KOPT-K1 (cell line): ENCODE measurements around the gene HACD1.

Source experiments
- H3K27ac ChIP-seq: fragments of 200-600 bp; sonication (generic); 2 replicates; pipeline ENCODE4 v1.5.1; 2016; ENCODE audit warnings: antibody characterized with exemption, mild to moderate bottlenecking, low read depth, low read length; ENCODE audit not compliant: poor library complexity, severe bottlenecking
- H3K36me3 ChIP-seq: fragments of 200-600 bp; sonication (generic); 2 replicates; pipeline ENCODE4 v1.5.1; 2017; ENCODE audit warnings: antibody characterized with exemption, mild to moderate bottlenecking, low read length, moderate library complexity; ENCODE audit not compliant: insufficient read depth
- H3K9me3 ChIP-seq: fragments of 200-600 bp; sonication (generic); 2 replicates; pipeline ENCODE4 v1.5.1; 2017; ENCODE audit warnings: antibody characterized with exemption, low read length, mild to moderate bottlenecking; ENCODE audit not compliant: insufficient read depth, poor library complexity, severe bottlenecking

HACD1 gene

DNA sequence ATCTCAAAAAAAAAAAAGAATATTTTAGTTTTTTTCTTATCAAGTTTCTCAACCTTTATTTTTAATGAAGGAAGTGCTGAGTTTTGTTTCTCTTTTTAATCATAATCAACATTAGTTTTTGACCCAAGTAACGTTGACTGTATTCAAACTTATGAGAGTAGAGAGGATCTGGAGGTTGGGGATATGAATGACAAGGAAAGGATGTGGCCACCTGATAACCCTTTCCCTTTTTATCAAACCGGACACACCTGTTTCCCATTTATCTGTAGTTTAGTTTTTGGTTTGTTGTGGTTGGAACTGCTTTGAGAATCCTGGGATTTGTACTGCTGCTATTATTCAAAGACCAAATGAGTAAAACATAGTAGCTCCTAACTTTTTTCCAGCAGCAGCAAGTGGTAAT is 38.6 kb downstream of the HACD1 start:
- Histone ChIP-seq H3K27ac (no peak overlapping the region), H3K36me3 (no peaks in the 10 kb centered on the region), H3K9me3 (no peaks in the 10 kb centered on the region)

DNA sequence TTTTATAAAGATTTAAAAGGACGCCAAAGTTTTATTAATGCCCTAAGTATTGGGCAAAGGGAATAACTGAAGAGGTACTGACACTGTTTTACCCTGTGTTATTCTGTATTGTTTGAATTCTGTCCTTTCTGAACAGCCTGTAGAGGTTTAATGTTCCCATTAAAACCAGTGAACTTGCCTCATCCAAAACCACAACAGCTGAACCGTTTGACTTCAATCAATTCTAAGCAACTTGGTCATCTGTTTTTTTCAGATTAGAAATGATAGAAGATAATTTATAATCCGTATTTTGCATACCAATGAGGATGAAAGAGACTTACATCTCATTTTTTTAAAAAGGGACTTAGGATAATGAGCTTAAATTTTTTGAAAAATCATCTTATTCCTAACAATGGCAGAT is 40.4 kb downstream of the HACD1 start:
- H3K36me3 ChIP-seq = no peaks in the 10 kb centered on the region
- no peaks in the 10 kb centered on the region for H3K9me3 ChIP-seq
- no peak overlapping the region for H3K27ac ChIP-seq

DNA sequence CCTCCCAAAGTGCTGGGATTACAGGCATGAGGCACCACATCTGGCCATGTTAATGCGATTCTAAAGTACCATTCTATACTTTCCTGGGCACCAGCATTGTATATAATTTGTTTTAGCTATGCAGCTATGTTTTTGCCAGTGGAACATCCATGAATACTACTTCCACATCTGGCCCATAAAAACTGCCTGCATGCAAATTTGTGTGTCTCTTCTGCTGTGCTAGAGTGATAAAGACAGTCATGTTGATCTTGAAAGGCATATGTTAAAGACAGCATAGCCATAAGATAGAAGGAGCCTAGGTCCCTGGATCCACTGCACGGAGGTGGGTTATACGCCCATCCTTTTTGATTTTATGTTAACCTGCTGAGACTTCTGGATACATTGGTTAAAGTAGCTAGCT is 52.3 kb downstream of the HACD1 start:
- Histone ChIP-seq H3K36me3 (no peaks in the 10 kb centered on the region), H3K9me3 (no peaks in the 10 kb centered on the region), H3K27ac (no peak overlapping the region)

DNA sequence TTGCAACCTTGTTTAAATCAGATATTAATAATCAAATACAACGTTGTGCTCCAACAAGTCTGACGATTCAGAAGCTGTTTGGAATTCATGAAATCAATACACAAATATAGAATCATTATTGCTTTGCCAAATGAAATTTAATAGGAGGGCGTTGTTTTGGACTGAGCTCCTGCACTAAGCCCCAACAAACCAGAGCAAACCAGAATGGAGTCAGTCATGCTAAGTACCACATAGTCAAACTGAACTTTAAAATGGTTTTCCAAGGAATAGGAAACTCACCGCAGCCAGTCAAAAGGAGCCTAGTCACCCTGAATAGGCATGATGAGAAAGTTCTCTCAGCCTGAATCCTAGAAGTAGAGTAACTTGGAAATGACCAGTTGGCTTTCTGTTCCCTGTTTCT is 53.7 kb downstream of the HACD1 start:
- Histone ChIP-seq H3K9me3 (no peaks in the 10 kb centered on the region), H3K36me3 (no peaks in the 10 kb centered on the region), H3K27ac (no peak overlapping the region)

DNA sequence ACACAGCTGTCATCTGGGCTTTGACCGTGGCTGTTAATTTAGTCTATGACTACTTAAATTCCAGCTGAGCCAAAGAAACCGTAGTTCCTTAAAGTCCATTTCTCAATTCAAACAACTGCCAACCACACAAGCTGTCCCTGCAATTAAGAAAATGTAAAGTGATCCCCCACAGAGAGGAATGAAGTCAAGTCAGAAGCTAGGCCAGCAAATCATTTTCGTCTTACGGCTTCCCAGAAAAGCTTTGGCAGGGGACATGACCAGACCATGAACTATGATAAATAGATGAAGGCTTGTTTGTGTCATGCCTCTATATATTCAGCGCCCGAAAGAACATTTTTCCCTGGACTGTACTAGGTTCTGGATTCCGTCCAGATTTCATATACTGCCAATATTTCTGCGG is 54.6 kb downstream of the HACD1 start:
- no peak overlapping the region for H3K27ac ChIP-seq
- no peaks in the 10 kb centered on the region for H3K36me3 ChIP-seq
- H3K9me3 ChIP-seq = no peaks in the 10 kb centered on the region

DNA sequence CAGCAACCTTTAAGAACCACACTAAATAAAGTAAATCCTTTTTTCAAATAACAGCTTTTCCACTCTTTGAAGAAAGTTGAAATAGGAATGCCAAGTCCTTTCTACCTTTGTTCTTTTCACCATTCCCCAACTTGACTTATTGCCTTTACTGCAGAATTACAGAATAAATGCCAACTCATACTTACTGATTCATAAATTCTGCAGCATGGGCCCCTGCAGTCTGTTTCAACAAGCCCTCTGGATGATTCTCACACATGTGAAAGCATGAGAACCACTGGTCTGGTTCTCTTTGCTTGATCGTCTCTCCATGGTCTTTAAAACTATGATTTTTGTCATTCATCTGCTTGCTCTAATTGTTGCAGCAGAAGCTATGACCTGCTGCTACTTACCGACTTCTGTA is 56.1 kb downstream of the HACD1 start:
- Histone ChIP-seq H3K27ac (no peak overlapping the region), H3K36me3 (no peaks in the 10 kb centered on the region), H3K9me3 (no peaks in the 10 kb centered on the region)

DNA sequence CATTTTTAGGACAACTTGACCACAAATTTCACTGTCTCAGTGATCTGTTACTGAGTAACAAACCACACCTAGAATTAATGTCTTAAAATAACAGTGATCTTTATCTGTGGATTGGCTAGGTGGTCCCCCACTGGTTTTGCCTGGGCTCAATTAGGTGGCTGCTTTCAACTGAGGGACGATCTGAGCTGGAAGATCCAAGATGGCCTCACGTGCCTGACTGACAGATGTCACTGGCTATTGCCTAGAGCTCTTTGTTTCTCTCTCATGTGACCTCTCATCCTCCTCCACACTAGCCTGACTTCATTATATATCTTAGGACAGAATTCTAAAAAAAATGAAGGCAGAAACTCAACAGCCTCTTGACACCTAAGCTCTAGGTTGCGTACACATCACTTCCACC is 59.7 kb downstream of the HACD1 start:
- Histone ChIP-seq H3K27ac (no peak overlapping the region), H3K36me3 (no peaks in the 10 kb centered on the region), H3K9me3 (no peaks in the 10 kb centered on the region)

DNA sequence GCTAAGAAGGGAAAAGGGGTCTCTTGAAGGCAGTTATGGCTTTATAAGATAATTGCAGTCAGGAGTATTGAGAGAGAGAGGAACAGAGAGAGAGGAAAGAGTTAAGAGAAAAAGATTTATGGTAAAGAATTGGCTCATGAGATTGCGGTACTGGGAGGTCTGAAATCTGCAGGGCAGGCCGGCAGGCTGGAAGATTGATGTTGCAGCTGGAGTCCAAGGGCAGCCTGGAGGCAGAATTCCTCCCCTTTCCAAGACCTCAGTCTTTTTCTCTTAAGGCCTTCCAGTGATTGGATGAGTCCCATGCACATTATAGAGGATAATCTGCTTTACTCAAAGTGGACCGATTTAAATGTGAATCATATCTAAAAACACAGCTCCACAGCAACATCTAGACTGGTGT is 68.4 kb downstream of the HACD1 start:
- no peak overlapping the region for H3K27ac ChIP-seq
- H3K36me3 ChIP-seq = no peaks in the 10 kb centered on the region
- H3K9me3 ChIP-seq = peaks cover under 1% of the 10 kb centered on the region

DNA sequence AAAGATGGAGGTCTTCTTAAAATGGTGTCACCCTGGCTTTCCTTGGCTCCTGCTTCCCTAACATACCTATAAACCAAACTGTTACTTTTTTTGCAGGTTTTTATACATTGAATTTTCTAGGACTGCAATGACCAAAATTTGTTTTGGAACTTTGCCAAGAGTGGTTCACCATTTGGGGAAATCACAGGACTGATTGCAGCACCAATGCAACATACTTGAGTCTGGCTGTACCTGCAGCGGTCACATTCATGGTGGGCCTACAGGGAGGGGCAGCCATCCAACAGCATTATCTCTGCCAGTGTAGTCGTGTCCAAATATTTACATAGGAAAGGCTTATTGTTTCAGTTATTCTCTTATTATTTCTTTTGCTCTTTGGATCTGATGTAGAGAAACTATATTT is 69.0 kb downstream of the HACD1 start:
- Histone ChIP-seq H3K9me3 (peaks cover 3% of the 10 kb centered on the region), H3K27ac (no peak overlapping the region), H3K36me3 (no peaks in the 10 kb centered on the region)

DNA sequence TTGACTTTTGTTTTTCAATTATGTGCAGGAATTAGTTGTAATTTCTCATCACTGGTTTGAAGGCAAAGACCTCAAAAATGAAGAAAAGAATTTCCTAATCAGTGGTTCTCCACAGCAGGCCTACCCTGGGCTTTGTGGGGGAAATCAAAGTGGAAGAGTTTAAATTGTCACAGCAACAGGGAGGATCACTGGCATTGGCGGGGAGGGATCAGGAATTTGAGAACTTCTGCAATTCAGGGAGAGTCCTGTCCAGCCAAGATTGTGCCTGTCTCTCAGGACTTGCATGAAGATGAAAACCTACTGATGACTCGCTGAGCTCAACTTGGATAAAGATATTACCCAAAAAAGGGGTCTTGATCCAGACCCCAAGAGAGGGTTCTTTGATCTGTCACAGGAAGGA is 70.1 kb downstream of the HACD1 start:
- Histone ChIP-seq H3K27ac (no peak overlapping the region), H3K36me3 (no peaks in the 10 kb centered on the region), H3K9me3 (peaks cover 3% of the 10 kb centered on the region)

DNA sequence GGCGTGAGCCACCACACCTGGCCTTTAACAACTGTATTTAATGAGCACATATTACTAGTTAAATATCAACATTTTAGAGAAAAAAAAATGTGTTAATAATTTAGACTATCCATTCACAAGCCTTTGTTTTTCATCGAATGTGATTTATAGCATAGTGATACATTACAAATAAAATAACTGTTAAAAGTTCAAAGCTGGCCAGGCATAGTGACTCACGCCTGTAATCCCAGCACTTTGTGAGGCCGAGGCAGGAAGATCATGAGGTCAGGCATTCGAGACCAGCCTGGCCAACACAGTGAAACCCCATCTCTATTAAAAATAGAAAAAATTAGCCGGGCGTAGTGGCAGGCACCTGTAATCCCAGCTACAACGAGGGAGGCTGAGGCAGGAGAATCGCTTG is 72.7 kb downstream of the HACD1 start:
- Histone ChIP-seq H3K27ac (no peak overlapping the region), H3K9me3 (peaks cover 3% of the 10 kb centered on the region), H3K36me3 (no peaks in the 10 kb centered on the region)
